H1 (cell line): ENCODE measurements around the gene SSH2. TPM values are rescaled to one million over a fixed set of nuclear protein-coding genes. Genes with fewer than 3 reads are reported as not detected.

Source experiments
- CBX5 ChIP-seq: fragments of 300-800, 300-1000 bp; sonication (generic); IDR thresholded peaks from 2 replicates; pipeline ENCODE4 v1.7.1; 2016; ENCODE audit warnings: antibody characterized with exemption, low read length, low read depth
- CEBPB ChIP-seq: IDR thresholded peaks from 2 replicates; pipeline ENCODE4 v1.6.1; 2012; ENCODE audit warnings: low read depth, low read length
- CTBP2 ChIP-seq: IDR thresholded peaks from 2 replicates; pipeline ENCODE4 v1.7.0; 2011; ENCODE audit warnings: borderline replicate concordance, mild to moderate bottlenecking, moderate library complexity, mixed read lengths, low read length; ENCODE audit not compliant: insufficient read depth, insufficient read length
- NANOG ChIP-seq: IDR thresholded peaks from 2 replicates; pipeline ENCODE4 v1.6.1; 2011; ENCODE audit warnings: low read length, low read depth, mild to moderate bottlenecking, inconsistent platforms; ENCODE audit not compliant: insufficient read depth, poor library complexity, severe bottlenecking
- POU5F1 ChIP-seq: IDR thresholded peaks from 2 replicates; pipeline ENCODE4 v1.6.1; 2011; ENCODE audit warnings: low read depth, mild to moderate bottlenecking, low read length, moderate library complexity
- SIN3A ChIP-seq, 2 experiments: IDR thresholded peaks in 1 of 2; conservative IDR thresholded peaks in 1 of 2; 2 replicates each; pipeline ENCODE4 v1.6.1; 2011 to 2012; ENCODE audit warnings: low read length in 2 of 2, improper control_type of control experiment in 1 of 2, low read depth in 1 of 2, mild to moderate bottlenecking in 1 of 2
- SIX5 ChIP-seq: IDR thresholded peaks from 2 replicates; pipeline ENCODE4 v1.6.1; 2011; ENCODE audit warnings: mild to moderate bottlenecking, low read depth, low read length
- TCF12 ChIP-seq: IDR thresholded peaks from 2 replicates; pipeline ENCODE4 v1.6.1; 2011; ENCODE audit warnings: low read depth, mild to moderate bottlenecking, low read length
- polyA plus RNA-seq, 7 experiments: library from polyadenylated mRNA; depleted of rRNA in 3 of 7; stranded (reverse) in 5 of 7; unstranded in 2 of 7; fragments of >200 nt in 5 of 7; fragments of 200-250 nt in 2 of 7; gene quantifications; 1 replicate in 5 of 7; 2 replicates in 1 of 7; 4 replicates in 1 of 7; pipeline versions ENCODE4 v1.2.1 to v1.2.3, GENCODE V29; 2011 to 2013; ENCODE audit warnings: missing spikeins in 2 of 7, mixed read lengths in 2 of 7
- total RNA-seq: library from RNA; stranded (reverse); fragmentation: NEBNext Ultra II Directional; extraction: Animal tissue kit (Norgen Biotek cat#: 25700); gene quantifications from 2 replicates; pipeline ENCODE4 v1.2.1, GENCODE V29; 2021

SSH2 gene
- total and polyA plus RNA-seq, 2 of the 8 experiments (the other 6 are each of a cell fraction or from before 2014, with no cell fraction given): 5.2 to 15.9 TPM

DNA sequence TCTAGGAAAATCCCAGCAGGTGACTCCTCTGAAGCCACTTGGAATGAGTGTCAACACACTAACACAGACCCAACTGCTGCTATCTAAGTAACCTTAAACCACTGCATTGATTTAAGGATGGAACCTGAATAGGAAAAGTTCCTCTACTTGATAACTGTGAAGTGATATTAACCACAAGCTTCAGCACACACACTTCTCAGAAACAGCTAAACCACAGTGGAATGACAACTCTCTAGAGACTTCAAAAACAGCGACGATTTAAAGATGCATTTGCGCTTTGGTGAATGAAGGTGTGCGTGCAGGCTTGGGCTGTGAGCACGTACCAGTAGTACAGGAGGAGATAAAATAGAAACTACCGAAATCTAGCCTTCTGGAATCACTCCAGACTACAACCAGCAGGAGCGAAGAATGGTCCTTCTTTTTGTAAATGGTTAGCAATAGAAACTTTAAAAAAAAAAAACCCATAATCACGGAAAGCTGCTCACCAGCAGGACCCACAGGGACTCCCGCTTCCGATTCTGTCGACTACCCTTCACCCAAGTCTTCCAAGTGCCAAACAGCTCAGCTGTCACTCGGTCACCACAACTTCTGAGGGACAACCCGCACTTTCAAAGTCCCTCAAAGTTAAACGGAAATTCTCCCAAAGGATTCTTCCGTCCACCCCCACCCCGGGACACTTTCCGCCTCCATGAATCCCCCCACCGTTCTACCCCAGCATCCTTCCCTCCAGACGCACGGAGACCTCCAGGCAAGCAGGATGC lies 169.6 kb downstream of the SSH2 start (continued):
- TF ChIP-seq POU5F1: no peak
- no peak for TF ChIP-seq SIN3A (conservative IDR thresholded peaks at IDR 0.05 in 1 of 2, IDR thresholded peaks at IDR 0.05 in 1 of 2; ENCODE audit: low read depth in 1 of 2, low read length in 2 of 2)
- TF ChIP-seq CTBP2: no peak
- no peak for TF ChIP-seq TCF12
- TF ChIP-seq NANOG: no peak
- no peak for TF ChIP-seq CEBPB
- TF ChIP-seq CBX5: no peak
- TF ChIP-seq SIX5: no peak
